Lung (tissue), 12 donors: ENCODE data around the gene MIF4GD. TPM values are rescaled to one million over a fixed set of nuclear protein-coding genes. Genes with fewer than 3 reads are reported as not detected.

Source experiments
- ATAC-seq: fragments of 200-7000 bp; cut with Tn5 transposase; one replicate; pipeline ENCODE4 v1.9.1; 2020; ENCODE audit warnings: moderate number of reproducible peaks; ENCODE audit not compliant: insufficient read depth, low FRiP score
- DNase-seq, 3 donors: peaks; one replicate each; pipeline ENCODE4 v3.0.0-alpha.2; 2013 to 2017
- H3K27ac ChIP-seq, 2 donors: one replicate each; pipeline ENCODE4 v1.5.1; 2013; ENCODE audit warnings: mild to moderate bottlenecking in 2 of 2, moderate library complexity in 2 of 2, control low read depth in 1 of 2, inconsistent platforms in 1 of 2, low read depth in 1 of 2, low read length in 1 of 2
- H3K27me3 ChIP-seq, 3 donors: one replicate each; pipeline ENCODE4 v1.5.1; 2013; ENCODE audit warnings: low read length in 2 of 3; ENCODE audit not compliant: control insufficient read depth in 3 of 3, insufficient read depth in 3 of 3
- H3K36me3 ChIP-seq, 4 donors: one replicate each; pipeline ENCODE4 v1.5.1; 2013; ENCODE audit warnings: low read length in 4 of 4, mild to moderate bottlenecking in 1 of 4, moderate library complexity in 1 of 4; ENCODE audit not compliant: control insufficient read depth in 4 of 4, insufficient read depth in 4 of 4
- H3K4me1 ChIP-seq, 5 donors: one replicate each; pipeline ENCODE4 v1.5.1; 2013; ENCODE audit warnings: low read length in 5 of 5, mild to moderate bottlenecking in 2 of 5, moderate library complexity in 1 of 5; ENCODE audit not compliant: control insufficient read depth in 5 of 5, insufficient read depth in 5 of 5
- H3K4me3 ChIP-seq: one replicate; pipeline ENCODE4 v1.5.1; 2013; ENCODE audit warnings: mild to moderate bottlenecking, control low read depth, moderate library complexity
- H3K9ac ChIP-seq, 2 donors: one replicate each; pipeline ENCODE4 v1.5.1; 2013; ENCODE audit warnings: low read length in 2 of 2, control low read depth in 1 of 2; ENCODE audit not compliant: insufficient read depth in 1 of 2
- H3K9me3 ChIP-seq, 4 donors: one replicate each; pipeline ENCODE4 v1.5.1; 2013; ENCODE audit warnings: low read length in 3 of 4, mild to moderate bottlenecking in 1 of 4, moderate library complexity in 1 of 4; ENCODE audit not compliant: control insufficient read depth in 4 of 4, insufficient read depth in 3 of 4
- CTCF ChIP-seq: IDR thresholded peaks from 2 replicates; pipeline ENCODE4 v1.5.1; 2012; ENCODE audit warnings: mild to moderate bottlenecking; ENCODE audit errors: control extremely low read depth, extremely low read depth
- WGBS, 2 donors: extraction: QIAGEN DNeasy Blood & Tissue Kit; methylation state at CpG; one replicate each; pipeline ENCODE4 v1.1.7; 2013; 5-methylcytosine and 5-hydroxymethylcytosine counted together
- polyA plus RNA-seq, 2 donors: library from polyadenylated mRNA; stranded (reverse); fragments of 200-250 nt; gene quantifications; one replicate each; pipeline ENCODE4 v1.2.1, GENCODE V29; 2013
- total RNA-seq, 2 donors: library from RNA; depleted of rRNA in 1 of 2; stranded (reverse); fragments of >200 nt in 1 of 2; gene quantifications; one replicate each; pipeline ENCODE4 v1.2.1, GENCODE V29; 2014 to 2021
- donor health status: control.
- donor health status: control.
- donor health status: Bipolar disorder and iron deficiency.
- donor health status: healthy.
- donor health status: DM: yes; HTN: yes; CAD: no.

Gene MIF4GD
- total and polyA plus RNA-seq, 4 donors = 9.7 to 34.8 (median 23.0) TPM

- Histone ChIP-seq H3K9ac (no peak overlapping the region), H3K27me3 (no peaks in the 10 kb centered on the region), H3K27ac (peak overlapping the region in 1 of 2 donors; percentile 13), H3K4me3 (no peak overlapping the region), H3K36me3 (peaks cover 7 to 29% (median 13%) of the 10 kb centered on the region in 4 donors), H3K4me1 (peaks cover 1 to 28% (median 3%) of the 10 kb centered on the region in 5 donors), H3K9me3 (no peaks in the 10 kb centered on the region)
- no peak for ATAC-seq
- peak in 2 of 3 donors; percentile 26 to 38 for DNase-seq
- no peak for TF ChIP-seq CTCF
- 51 to 54% methylated on average over 14 of the region's 14 CpGs for WGBS, 2 donors
These were observed 3.4 kb downstream of the MIF4GD start for GRCh38 chr17:75267411-75268232.

GRCh38 chr17:75267153-75267410, 3.9 kb downstream of the MIF4GD start:
- no peak for TF ChIP-seq CTCF
- DNase-seq = no peak
- Histone ChIP-seq H3K36me3 (peaks cover 7 to 29% (median 13%) of the 10 kb centered on the region in 4 donors), H3K9me3 (no peaks in the 10 kb centered on the region), H3K27ac (no peak overlapping the region), H3K4me3 (no peak overlapping the region), H3K27me3 (no peaks in the 10 kb centered on the region), H3K9ac (no peak overlapping the region), H3K4me1 (peaks cover 3 to 28% (median 5%) of the 10 kb centered on the region in 5 donors)
- WGBS, 2 donors = 48 to 53% methylated on average over 2 of the region's 2 CpGs
- no peak for ATAC-seq

- no peak overlapping the region for H3K4me3 ChIP-seq
- no peak for TF ChIP-seq CTCF
- 70 to 80% methylated on average over 13 of the region's 13 CpGs for WGBS, 2 donors
- H3K9ac ChIP-seq = no peak overlapping the region
- H3K9me3 ChIP-seq = no peaks in the 10 kb centered on the region
- ATAC-seq = no peak
- H3K36me3 ChIP-seq = peaks cover 7 to 29% (median 13%) of the 10 kb centered on the region in 4 donors
- peaks cover 3 to 25% (median 5%) of the 10 kb centered on the region in 5 donors for H3K4me1 ChIP-seq
- DNase-seq = no peak
- H3K27ac ChIP-seq = peak overlapping the region in 1 of 2 donors; percentile 1
- H3K27me3 ChIP-seq = no peaks in the 10 kb centered on the region
These were observed 4.5 kb downstream of the MIF4GD start for GRCh38 chr17:75266316-75267152.
